GM20000 (cell line): ENCODE measurements around the gene FAH.

Experiments used
- DNase-seq: peaks from one replicate; pipeline ENCODE4 v3.0.0; 2012; ENCODE audit warnings: low spot score
- CTCF ChIP-seq: IDR thresholded peaks from 2 replicates; pipeline ENCODE4 v1.5.1; 2012; ENCODE audit warnings: mild to moderate bottlenecking, control low read depth; ENCODE audit errors: extremely low read depth, missing control alignments

Gene FAH

GRCh38 chr15:80152896-80153876 lies at the start of gene FAH:
TSS of gene FAH (plus strand) at chr15:80152999. CDS start at chr15:80153055, 56 bp downstream.
- DNase-seq, result peak; percentile 34
- TF ChIP-seq CTCF, result no peak

DNA sequence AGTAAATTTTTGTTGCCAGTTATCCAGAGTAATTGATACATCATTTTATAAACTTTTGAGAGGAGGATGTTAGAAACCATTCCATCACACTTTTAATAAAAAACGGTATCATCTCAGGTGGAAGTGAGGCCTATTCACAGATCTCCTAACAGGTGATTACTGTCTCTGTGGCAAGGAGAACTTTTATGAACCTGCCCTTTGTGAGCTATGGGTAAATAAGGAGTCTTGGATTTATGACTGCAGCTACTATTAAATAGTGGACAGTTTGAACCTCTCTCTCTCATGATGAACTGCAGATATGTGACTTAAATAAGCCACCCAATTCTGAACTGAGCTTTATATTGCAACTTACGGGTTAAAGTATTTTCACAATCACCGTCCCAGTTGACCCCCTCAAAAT lies 47.6 kb upstream of the FAH start:
- no peak for DNase-seq
- no peak for TF ChIP-seq CTCF

DNA sequence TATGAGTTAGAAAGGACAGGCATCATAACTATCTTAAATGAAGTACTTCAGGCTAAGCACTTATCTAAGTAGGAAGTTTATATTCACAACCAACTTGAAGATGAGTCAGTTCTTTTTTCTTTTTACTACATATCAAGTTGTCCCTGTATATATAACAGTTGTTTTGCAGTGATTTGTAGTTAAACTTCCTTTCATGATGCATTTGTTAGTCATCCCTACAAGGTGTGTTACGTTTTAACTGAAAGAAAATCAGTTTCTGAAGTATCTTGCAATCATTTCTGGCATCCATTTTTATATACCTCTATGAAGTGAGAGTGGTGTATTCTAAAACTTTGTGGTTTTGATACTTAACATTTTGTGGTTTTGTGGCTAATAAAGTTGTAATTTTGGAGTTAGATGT lies 47.2 kb upstream of the FAH start:
- no peak for DNase-seq
- no peak for TF ChIP-seq CTCF

- DNase-seq, result no peak
- no peak for TF ChIP-seq CTCF
Measured at GRCh38 chr15:80106051-80106450, 46.7 kb upstream of the FAH start.

DNA sequence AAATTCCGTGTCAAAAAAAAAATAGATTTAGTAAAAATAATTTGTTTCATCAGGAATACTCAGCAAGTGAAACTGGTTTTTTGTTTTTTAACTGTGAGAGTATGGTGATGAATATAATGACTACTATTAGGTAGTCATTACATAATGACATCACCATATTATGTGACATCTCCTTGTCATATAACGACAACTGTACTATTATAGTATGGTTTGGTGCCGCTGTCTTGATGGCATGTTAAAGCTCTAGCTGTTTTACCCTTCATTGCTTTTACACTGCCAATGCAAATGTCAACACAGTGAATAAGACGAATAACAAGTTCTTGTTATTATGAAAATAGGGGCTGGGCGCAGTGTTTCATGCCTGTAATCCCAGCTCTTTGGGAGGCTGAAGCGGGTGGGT lies 45.6 kb upstream of the FAH start:
- DNase-seq, result no peak
- no peak for TF ChIP-seq CTCF

- no peak for DNase-seq
Measured at GRCh38 chr15:80107774-80108173, 45.0 kb upstream of the FAH start.

More at GRCh38 chr15:80107774-80108173, 45.0 kb upstream of the FAH start:
- no peak for TF ChIP-seq CTCF
